Ecto neural progenitor cell (in vitro differentiated cells): Measurements from ENCODE around the gene RAB4B.
A peak's percentile ranks its signal among the peaks of the same experiment; 100 is the strongest.
"Not testable (repeated sequence)": the region's sequence is repeated elsewhere in the genome, so short reads cannot be mapped to it uniquely, and the experiment has no call there.

ENCODE experiments used
- DNase-seq: peaks from one replicate; pipeline ENCODE4 v3.0.0-alpha.2; 2018; ENCODE audit warnings: low spot score

The RAB4B gene

GRCh38 chr19:40777937-40778705 lies at the start of gene RAB4B:
Gene RAB4B, plus strand, starts transcription at chr19:40778247. Its CDS starts 129 bp downstream, at chr19:40778376.
- DNase-seq: peak; percentile 100

GRCh38 chr19:40730065-40730464 lies 48.0 kb upstream of the RAB4B start:
- DNase-seq: not testable (repeated sequence)

GRCh38 chr19:40732304-40732703 lies 45.7 kb upstream of the RAB4B start:
- DNase-seq: not testable (repeated sequence)

- DNase-seq: no peak
These were observed 44.9 kb upstream of the RAB4B start for GRCh38 chr19:40733149-40733548.

- no peak for DNase-seq
These were observed 42.9 kb upstream of the RAB4B start for GRCh38 chr19:40735013-40735771.

GRCh38 chr19:40736661-40737060 lies 41.4 kb upstream of the RAB4B start:
- DNase-seq: no peak

- DNase-seq: no peak
These were observed 40.9 kb upstream of the RAB4B start for GRCh38 chr19:40737102-40737644.

- DNase-seq: no peak
These were observed 38.8 kb upstream of the RAB4B start for GRCh38 chr19:40739030-40739839.

GRCh38 chr19:40739871-40740703 lies 38.0 kb upstream of the RAB4B start:
- DNase-seq: no peak

- no peak for DNase-seq
These were observed 37.3 kb upstream of the RAB4B start for GRCh38 chr19:40740747-40741146.

- no peak for DNase-seq
These were observed 36.3 kb upstream of the RAB4B start for GRCh38 chr19:40741527-40742390.

GRCh38 chr19:40742477-40742876 lies 35.6 kb upstream of the RAB4B start:
- no peak for DNase-seq

GRCh38 chr19:40742886-40743285 lies 35.2 kb upstream of the RAB4B start:
- no peak for DNase-seq

- no peak for DNase-seq
These were observed 34.1 kb upstream of the RAB4B start for GRCh38 chr19:40743926-40744325.

- DNase-seq: no peak
These were observed 33.3 kb upstream of the RAB4B start for GRCh38 chr19:40744554-40745401.

- no peak for DNase-seq
These were observed 32.7 kb upstream of the RAB4B start for GRCh38 chr19:40745402-40745780.

- no peak for DNase-seq
These were observed 30.5 kb upstream of the RAB4B start for GRCh38 chr19:40747536-40747935.

GRCh38 chr19:40750058-40750873 lies 27.8 kb upstream of the RAB4B start, which contains the start of gene ACTMAP:
Gene ACTMAP, minus strand, starts transcription at chr19:40750477. Its CDS starts 674 bp downstream, at chr19:40749803.
- peak; percentile 99 for DNase-seq
